Measurements from ENCODE around the gene TBC1D16.

Gene TBC1D16

DNA sequence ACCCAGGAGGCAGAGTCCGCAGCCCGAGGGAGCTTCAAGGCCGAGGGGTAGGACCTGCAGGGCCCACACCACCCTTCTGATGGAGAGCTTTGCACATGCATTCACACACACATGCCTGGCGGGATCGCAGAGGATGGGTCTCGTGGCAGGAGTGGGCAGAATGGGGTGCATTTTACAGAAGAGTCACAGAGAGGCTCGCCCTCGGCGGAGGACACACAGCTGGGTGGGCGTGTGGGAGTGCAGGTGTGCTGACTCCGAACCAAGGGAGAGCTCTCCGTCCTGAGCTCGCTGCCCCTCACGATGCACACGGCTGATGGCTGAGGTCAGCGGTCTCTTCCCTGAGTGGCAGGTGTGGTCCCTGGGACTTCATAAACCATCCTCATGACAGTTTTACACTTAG, 99.6 kb downstream of the TBC1D16 start:
- DNase-seq = no peak

DNA sequence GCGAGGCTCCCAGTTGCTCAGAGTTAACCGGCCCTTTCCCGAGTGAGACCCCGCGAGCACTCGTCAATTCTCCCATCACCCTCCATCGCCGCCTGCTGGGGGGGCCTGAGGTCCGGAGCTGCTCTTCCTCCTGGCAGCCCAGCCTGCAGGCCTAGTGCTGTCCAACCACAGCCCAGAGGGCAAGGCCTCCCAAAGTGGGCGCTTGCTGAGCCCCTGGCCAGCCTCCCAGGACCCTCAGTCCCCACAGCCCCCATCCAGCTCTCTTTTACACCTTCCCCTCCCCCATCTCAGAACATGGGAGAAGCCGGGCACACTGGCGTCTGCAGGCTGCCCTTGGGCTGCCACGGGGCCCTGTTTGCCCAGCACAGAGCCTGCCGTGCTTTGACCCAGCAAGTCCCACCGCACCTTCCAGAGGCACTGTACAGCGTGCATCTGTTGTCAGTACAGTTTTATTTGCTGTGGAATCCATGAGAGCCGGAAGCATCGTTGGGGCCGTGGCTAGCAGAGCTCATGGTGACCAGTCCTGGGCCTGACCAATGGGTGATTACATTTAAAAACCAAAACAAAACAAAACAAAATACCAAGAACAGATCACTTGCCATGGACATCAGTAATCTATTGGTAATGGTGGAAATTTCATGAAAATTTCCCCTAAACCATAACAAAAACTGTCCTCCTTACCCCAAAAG, 100.3 kb downstream of the TBC1D16 start:
- DNase-seq = no peak

DNA sequence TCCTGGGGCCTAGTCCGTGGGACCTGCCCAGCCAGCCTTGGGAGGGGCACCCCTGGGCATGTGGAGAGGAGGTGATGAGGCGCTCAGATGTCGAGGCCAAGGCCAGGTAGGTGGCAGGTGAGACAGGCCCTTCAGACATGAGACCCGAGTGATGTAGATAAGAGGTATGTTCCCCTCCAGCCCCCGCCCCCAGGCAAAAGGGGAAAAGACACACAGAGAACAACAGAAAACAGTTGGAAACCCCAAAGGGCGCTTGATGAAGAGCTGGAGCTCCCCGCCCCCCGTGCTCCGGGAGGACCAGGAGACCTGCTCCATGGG, 101.1 kb downstream of the TBC1D16 start:
- no peak for DNase-seq

DNA sequence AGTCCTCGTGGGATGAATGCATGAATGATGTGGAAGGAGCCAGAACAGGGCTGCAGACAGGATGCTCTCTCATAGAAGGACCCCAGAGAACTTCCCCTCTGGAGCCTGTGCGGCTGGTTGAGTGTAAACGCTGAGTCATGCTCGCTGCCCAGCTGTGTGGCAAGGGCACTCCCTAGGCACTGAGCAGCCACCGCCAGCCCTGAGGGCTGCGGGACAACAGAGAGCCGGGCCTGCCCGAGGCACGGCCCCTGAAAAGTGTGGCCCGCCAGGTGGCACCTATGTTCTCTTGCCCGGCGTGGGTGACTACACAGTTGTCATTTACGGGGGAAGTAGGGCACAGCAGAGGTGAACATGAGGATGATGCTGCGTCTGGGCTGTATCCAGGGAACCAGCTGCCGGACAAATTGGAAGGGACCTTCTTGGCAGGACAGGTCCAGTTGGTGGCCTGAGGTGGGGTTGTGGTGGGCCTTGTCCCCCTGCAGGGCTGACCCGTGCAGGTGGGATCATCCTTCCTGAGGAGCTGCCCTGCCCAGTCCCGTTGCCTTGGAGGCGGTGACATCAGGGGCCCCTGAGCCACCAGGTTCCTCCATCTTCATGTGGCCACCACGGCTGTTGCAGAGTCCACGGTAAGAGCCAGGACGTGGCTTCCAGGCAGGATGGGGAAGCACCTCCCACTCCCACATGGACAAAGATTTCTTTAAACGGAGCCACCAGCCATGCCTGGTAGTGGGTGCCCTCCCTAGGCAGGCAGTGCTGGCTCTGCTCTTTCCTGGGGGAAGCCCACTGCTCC, 101.6 kb downstream of the TBC1D16 start:
- peak; percentile 31 for DNase-seq

DNA sequence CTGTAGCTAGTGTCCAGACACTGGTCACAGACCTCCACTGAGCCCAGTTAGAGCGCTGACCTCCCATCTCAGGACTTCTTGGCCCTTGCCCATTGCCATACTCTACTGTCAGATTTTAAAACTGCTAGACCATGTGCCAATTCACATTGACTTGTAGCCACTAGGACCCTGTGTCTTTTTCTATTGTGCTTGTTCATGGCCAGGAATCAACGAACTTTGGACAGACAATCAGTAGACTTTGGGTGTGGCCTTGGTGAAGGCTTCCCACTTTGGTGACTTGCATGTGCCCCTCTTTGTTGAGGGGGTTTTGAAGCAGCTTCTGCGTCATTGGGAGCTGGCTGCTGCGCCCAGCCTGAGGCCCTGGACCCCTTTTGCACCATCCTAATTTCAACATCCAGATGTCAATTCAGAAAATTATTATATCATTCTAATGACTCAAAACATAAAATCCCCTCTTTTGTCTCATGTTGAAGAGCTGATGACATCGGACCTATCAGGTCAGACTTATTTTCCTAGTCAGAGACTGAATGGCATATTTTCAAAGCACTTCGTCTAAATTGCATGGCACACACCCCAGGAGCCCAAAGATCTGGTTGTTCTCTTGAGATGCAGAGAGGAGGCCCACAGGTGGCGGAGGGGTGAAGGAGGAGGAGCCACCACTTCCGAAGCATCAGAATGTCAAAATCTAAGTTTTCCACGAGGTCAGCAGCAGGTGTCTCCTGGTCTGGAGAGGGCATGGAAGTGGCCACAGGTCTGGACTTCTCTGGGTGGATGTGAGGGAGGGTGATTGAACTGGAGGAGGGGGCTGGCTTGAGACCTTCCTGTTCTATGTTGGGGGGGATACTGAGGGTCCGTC, 103.0 kb downstream of the TBC1D16 start:
- no peak for DNase-seq

DNA sequence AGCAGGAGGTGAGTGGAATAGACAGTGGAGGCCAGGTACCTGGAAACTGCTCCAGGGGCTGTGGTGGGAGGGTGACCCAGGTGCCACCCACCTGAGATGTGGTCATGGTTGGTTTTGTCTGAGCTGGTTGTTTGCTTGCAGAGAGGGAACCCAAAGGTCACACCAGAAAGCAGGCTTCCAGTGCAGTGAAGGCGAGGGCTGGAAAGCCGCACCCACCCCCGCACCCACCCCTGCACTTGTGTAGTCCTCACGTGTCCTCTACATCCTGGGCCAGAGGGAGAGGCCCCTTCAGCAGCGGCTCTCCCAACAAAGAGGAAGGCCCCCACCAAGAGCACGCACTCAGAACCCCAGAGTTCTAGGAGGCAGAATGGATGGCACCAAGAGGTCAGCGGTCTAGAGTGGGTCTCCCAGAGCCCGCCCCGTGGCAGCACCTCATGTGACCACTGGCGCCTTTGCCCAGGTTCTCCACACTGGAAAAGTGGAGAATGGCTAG, 103.8 kb downstream of the TBC1D16 start:
- DNase-seq = no peak

DNA sequence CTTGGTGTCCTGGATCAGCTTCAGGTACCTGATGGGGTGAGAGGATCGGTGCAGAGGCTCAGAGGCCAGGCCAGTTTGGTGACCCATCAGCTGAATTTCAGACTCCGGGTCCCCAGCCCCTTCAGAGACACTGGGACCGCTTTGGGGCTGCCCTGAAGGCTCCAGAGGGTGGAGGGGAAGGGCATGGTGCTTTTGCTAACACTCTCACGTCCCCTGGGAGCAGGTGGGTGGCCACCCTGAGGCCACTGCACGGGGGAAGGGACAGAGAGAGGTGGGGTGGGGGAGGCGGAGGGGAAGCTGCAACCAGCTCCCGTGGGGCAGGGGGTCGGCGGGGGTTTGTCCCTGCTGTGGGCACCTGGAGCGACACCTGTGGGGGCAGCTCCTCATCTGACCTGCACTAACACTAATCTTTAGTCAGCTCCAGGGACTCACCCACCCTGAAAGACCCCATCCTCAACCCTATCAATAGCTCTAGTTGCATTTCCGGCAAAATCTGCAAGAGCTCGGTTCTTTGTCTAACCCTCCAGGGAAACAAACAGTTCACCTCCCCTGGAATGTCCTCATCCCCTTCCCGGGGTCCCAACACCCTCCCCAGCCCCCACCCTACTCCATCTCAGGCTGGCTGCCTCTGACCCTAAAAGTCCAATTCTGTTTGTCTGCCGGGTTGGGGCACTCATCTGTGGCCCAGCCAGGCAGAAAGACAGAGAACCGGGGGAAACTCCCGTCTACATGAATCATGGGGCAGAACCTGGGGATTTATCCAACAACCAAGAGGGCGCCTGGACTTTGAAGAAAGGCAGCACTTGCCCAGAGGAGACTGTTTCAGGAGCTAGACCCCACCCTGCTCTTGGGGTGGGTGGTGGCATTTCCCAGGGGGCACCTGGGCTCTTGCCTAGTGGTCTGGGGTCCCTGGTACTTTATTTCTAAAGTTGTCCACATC, 104.5 kb downstream of the TBC1D16 start:
- no peak for DNase-seq

DNA sequence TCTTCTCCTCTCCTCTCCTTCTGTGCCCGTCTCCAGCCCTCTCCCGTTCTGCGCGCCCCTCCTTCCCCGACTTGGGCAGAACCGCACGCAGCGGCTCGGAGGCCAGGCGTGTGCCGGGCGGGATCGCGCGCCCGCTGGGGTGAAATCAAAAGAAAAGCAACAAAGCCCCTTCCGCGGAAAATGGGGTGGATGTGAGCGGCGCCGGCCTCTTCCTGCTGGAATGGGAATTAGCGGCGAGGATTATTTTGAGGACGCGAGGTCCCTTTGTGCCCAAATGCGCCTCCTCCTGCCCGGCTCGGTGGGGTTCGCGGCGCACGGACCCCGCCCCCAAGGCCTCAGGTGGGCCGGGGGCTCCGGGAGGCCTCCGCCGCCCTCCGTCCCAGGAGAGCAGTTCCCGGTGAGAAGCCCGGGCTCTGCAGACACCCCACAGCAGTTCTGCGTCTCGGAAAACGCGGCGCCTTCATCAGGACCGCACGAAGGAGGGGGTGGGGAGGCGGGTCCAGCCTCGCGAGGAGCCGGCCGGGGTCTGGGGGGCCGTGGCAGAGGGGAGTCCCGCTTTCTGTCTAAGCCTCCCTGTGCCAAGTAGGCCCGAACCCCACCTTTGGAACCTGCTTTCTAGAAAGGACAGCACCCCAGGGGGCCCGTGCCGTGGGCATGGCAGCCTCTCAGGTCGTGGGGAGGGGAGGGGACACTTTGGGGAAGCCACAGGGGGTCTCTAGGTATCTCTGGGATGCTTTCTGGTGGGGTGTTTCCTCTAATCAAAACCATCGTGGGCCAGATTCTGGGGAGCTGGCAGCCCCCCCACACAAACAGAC, 105.4 kb downstream of the TBC1D16 start:
- DNase-seq = no peak

DNA sequence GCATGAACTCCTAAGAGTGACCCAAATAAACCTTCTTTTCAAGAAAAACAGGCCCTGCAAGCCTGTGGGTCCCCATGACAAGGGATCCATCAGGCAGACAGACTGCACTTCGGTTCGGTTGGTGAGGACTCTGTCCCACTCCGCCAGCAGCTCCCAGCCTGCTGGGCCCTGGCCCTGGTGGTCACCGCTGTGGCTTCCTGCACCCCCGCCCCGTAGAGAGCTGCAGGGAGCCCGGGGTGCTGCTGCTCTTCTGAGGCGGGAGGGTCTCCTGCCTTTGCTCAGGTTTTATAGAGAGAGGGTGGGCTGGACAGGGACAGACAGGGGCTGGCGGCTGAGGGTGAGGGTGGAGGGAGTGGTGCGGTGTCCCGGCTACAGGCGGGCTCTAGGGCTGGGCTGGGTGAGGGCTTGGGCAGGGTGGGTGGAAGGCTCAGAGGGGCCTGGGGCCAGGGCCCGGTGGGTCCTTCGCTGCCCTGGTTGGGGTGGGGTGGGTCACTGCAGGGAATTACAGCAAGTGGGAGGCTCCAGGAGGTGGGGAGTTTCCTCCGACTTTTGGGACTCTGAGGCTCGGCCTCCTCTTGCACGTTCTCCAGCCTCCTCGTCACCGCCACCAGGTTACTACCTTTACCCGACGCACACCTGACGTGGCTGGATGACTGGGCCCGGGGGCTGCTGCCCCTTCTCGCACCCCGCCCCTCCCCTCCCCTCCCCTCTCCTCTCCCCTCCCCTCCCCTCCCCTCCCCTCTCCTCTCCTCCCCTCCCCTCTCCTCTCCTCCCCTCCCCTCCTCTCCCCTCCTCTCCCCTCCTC, 106.2 kb downstream of the TBC1D16 start:
- DNase-seq = no peak

DNA sequence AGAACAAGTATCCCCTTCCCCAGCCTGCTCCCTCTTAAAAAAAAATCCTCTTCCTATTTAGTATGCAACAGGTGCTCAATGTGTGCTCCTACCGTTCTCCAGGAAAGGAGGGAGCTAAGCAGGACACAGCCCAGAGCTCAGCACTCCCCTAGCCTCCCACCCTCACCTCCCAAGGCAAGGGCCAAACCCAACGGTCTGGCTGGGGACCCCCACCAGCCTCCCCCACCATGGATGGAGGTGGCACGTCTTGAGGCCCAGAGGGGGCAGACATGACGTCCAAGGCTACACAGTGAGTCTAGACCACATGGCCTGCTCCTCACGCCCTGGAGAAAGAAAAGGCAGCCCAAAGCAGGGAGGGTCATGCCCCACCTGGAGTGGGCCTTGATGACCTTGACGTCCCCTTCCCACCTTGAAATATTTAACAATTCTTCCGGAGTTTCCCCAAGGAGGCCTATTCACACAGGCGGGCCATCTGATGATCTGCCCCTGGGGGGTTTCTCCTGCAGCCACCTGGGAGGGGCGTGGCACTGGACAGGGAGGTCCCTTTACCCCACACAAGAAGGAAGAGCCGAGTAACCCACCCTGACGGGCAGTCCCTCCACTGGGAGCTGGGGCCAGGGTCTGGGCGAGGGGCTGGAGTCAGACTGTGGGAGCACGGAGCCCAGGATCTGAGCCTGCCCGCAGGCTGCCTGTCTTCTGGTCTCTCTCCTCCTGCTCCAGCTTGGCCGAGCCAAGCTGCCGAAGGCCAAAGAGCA, 107.0 kb downstream of the TBC1D16 start:
- no peak for DNase-seq

DNA sequence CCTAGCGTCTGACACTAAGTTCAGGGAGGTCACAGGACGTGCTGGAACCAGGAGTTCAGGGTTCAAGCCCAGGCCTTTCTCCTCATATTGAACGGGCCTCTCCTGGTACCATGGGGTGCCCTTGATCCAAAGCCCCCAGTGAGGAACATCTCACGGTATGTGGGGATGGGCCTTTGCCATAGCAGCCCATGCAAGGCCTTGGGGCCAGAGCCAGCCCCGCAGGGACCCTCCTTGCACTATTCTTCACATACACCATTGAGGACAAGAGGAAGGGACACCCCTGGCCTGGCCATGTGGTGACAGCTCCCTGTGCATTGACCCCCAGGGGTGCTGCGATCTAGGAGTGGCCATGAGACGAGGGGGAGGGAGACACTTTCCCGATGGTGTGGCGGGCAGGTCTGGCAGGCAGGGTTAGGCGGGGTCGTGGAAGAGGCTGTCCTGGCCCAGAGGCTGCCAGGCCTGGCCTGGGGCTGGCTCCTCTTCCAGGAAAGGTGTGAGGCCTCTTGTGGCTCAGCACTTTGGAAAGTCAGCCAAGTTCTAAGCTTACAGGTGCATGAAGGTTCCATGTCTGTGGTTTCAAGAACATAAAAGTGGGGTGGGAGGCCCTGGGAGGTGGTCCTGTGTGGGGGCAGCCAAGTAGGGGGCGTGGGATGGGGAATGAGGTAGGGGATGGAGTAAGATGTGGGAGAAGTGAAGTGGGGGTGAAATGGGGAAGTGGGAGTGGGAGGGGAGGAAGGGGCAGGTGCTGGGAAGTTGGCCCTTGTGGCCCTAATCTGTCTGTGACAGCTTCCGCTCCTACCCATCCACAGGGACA, 107.8 kb downstream of the TBC1D16 start:
- DNase-seq = no peak

DNA sequence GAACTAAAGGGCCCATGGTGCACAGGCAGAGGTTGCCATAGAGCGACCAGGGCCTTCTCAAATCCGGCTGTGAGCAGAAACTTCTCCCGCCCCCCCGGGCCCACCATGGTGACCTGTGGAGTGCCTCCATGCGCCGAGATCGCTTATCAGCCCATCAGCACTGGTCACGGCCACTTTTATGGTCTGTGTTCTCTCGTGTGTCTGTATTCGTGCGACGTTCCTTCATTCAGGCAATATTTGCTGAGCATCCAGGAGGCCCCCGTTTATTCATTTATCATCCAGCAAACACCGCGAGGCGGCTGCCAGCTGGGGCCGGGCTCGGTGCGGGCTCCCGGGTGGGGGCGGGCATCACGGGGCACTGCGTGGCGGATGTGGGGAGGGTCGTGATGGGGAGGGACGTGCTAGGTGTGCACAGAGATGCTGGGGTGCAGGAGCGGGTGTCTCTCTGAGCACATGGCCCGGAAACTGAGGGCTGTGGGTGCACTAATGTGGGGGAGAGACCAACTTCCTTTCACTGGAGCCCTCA, 108.5 kb downstream of the TBC1D16 start:
- no peak for DNase-seq

DNA sequence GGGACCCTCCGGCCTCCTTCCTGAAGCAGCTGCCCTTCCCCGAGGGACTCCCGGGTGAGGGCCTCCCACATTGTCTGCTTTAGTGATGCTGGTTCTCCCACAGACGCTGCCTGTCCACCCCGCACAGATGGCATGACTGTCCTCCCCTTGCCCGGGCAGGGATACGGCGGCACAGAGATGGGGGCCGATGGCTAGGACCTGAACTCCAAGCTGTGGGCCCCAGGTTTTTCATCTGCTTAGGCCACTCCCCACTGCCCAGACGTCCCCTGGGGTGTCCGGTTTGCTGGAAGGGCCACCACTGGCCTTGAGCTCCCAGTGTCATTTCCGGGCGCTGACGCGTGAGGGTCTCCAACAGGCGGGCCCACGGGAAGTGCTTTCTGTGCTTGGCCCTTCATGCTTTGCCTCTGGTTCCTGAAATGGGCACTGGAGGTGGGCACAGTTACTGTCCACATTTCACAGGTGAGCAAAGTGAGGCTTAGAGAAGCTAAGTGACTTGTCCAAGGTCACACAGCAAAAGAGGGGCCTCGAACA, 109.0 kb downstream of the TBC1D16 start:
- DNase-seq = no peak

DNA sequence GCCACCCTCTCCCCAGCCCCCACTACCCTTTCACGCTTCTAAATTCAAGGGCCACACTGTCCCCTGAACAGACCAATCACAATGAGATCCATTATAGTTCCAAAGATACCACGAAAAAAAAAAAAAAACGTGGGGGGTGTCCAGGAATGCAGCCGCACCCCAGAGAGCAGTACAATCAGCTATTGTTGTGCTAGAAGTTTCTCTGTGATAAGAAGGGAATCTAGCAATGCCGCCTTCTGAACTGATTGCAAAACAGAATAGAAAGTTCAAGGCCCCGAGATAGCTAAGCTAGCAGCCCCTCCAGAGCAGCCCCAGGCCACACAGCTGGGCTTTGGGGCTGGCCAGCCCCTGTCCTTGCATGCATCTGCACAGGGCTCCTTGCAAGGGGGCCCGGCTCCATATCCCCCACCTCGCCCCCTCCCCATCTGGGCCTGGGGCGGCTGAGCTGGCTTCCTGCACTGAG, 109.5 kb downstream of the TBC1D16 start:
- DNase-seq = no peak

DNA sequence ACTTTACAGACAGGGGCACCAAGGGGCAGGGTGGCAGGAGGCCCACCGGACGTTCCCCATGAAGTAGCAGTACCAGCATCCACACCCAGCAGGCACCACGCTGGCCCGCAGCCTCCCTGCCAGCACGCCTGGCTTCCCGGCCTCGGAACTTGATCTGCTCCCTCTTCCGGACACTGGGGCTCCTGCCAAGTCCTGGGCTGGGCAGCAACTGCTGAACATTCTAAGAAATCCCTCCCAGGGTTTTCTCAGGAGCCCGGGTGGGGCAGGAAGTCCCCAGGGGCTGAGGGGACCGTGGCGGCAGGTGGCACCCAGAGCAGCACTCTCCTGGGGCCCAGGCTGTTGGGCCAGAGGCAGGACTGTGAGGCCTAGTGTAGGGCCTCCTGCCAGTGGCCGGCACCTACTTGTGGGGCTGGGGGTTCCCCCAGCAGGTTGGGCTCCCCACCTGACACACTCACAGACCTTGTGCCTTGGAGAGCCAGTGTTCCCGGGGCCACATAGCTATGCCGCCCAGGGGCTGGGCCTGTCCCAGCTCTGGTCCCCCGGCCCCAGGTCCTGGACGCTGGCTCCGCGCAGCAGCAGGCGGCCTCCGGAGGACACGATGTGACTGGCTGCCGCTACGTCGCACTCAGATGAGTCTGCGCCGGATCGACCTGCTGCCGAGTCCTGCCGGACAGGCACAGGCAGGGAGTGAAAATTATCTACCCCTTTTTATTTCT, 110.3 kb downstream of the TBC1D16 start:
- DNase-seq = no peak

DNA sequence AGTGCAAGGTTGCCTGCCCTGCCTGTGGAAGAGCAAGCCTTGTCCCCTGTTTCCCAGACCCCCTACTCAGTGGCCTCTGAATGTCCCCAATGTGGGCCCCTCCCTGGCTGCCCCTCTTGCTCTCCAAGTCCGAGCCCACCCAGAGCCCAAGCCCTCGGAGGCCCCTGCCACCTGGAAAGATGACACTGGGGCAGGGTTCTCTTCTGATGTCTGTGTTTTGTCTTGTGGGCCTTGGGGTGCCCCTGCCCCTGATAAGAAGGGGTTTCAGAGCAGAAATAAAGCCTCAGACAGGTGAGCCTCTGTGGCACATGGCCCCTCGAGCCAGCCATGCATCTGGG, 111.1 kb downstream of the TBC1D16 start:
- no peak for DNase-seq

DNA sequence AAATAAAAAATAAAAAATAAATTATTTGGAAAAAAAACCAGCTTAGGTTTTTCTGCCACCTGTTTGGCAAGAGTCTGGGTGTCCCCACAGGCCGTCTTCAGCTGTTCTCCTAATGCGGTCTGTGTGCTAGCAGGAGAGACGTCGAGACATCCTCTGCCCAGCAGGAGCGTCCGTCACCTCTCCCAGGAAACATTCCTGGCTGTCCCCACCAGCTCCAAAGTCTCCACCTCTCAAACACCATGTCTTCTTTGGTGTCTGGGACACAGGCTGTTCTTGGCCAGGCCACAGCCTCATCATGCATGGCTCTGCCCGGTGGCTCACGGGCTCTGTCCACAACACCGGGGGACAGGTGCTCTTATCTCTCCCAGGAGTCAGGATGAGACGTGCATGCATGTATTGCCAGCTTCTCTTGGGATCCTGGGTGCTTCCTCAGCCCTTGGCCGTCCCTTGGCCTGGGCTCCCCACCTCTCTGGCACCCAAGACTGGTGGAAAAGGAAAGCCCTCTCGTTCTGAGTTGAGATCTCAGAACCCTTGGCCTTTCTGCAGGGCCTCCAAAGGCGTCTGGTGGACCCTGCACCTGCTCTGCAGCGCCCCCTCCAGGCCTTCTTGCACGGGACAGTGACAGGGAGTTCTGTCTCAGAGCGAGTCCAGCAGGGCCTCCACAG, 111.6 kb downstream of the TBC1D16 start:
- DNase-seq = peak; percentile 5
